SK-N-MC (cell line): ENCODE results near the gene SLAMF8.

ENCODE experiments used
- EZH2 ChIP-seq: fragments of 200-600 bp; sonication (generic); IDR thresholded peaks from one replicate; pipeline ENCODE4 v1.6.1; 2017; ENCODE audit warnings: antibody characterized with exemption
- POLR2AphosphoS5 ChIP-seq: IDR thresholded peaks from 2 replicates; pipeline ENCODE4 v1.6.1; 2012; ENCODE audit warnings: mild to moderate bottlenecking, low read depth, low read length, borderline replicate concordance

GRCh38 chr1:159881622-159882526, 55.2 kb downstream of the SLAMF8 start:
- TF ChIP-seq EZH2 (no peak), POLR2AphosphoS5 (no peak)
